Left renal pelvis (tissue), 4 donors: ENCODE measurements around the gene RIC3. TPM values are rescaled to one million over a fixed set of nuclear protein-coding genes. Genes with fewer than 3 reads are reported as not detected.

Experiments used
- DNase-seq, 4 donors: peaks; one replicate each; pipeline ENCODE4 v3.0.0-alpha.2; 2013; ENCODE audit warnings: low read depth in 4 of 4, low spot score in 3 of 4
- polyA plus RNA-seq, 4 donors: library from polyadenylated mRNA; unstranded; fragments of 120-200 nt; gene quantifications; one replicate each; pipeline ENCODE4 v1.2.1, GENCODE V29; 2013; ENCODE audit not compliant: insufficient read length in 4 of 4

Gene RIC3
- polyA plus RNA-seq, 4 donors, result 6.6 to 18.1 (median 12.5) TPM

- DNase-seq, result peak in 2 of 4 donors; percentile 48 to 52
Observed at GRCh38 chr11:8192016-8192895, 23.4 kb upstream of the RIC3 start.

GRCh38 chr11:8190431-8190830 lies 21.6 kb upstream of the RIC3 start:
- no peak for DNase-seq

- no peak for DNase-seq
Observed at GRCh38 chr11:8186429-8186828, 17.6 kb upstream of the RIC3 start.

- DNase-seq, result no peak
Observed at GRCh38 chr11:8183111-8183510, 14.3 kb upstream of the RIC3 start.

GRCh38 chr11:8180469-8180868 lies 11.6 kb upstream of the RIC3 start:
- no peak for DNase-seq

- DNase-seq, result no peak
Observed at GRCh38 chr11:8178297-8178696, 9.5 kb upstream of the RIC3 start.

GRCh38 chr11:8177136-8177535 lies 8.3 kb upstream of the RIC3 start:
- no peak for DNase-seq

GRCh38 chr11:8167796-8168195 lies 1.0 kb downstream of the RIC3 start:
- no peak for DNase-seq

- DNase-seq, result no peak
Observed at GRCh38 chr11:8164746-8165145, 4.1 kb downstream of the RIC3 start.

GRCh38 chr11:8161627-8162304 lies 7.1 kb downstream of the RIC3 start:
- peak in 1 of 4 donors; percentile 46 for DNase-seq

- DNase-seq, result no peak
Observed at GRCh38 chr11:8156877-8157276, 11.9 kb downstream of the RIC3 start.

GRCh38 chr11:8149726-8150125 lies 19.1 kb downstream of the RIC3 start:
- no peak for DNase-seq

GRCh38 chr11:8138526-8138925 lies 30.3 kb downstream of the RIC3 start:
- DNase-seq, result no peak

GRCh38 chr11:8127447-8127846 lies 41.4 kb downstream of the RIC3 start:
- DNase-seq, result no peak

- no peak for DNase-seq
Observed at GRCh38 chr11:8126649-8127289, 42.1 kb downstream of the RIC3 start.

GRCh38 chr11:8122173-8122764 lies 46.6 kb downstream of the RIC3 start:
- DNase-seq, result no peak

GRCh38 chr11:8111636-8112035 lies 57.2 kb downstream of the RIC3 start:
- DNase-seq, result no peak

- DNase-seq, result no peak
Observed at GRCh38 chr11:8110396-8110795, 58.4 kb downstream of the RIC3 start.

GRCh38 chr11:8109675-8110074 lies 59.1 kb downstream of the RIC3 start:
- DNase-seq, result no peak

- DNase-seq, result no peak
Observed at GRCh38 chr11:8108421-8108820, 60.4 kb downstream of the RIC3 start.

GRCh38 chr11:8107642-8108041 lies 61.2 kb downstream of the RIC3 start:
- DNase-seq, result no peak
